ENCODE results near the gene TMEM141.

TMEM141 gene

DNA sequence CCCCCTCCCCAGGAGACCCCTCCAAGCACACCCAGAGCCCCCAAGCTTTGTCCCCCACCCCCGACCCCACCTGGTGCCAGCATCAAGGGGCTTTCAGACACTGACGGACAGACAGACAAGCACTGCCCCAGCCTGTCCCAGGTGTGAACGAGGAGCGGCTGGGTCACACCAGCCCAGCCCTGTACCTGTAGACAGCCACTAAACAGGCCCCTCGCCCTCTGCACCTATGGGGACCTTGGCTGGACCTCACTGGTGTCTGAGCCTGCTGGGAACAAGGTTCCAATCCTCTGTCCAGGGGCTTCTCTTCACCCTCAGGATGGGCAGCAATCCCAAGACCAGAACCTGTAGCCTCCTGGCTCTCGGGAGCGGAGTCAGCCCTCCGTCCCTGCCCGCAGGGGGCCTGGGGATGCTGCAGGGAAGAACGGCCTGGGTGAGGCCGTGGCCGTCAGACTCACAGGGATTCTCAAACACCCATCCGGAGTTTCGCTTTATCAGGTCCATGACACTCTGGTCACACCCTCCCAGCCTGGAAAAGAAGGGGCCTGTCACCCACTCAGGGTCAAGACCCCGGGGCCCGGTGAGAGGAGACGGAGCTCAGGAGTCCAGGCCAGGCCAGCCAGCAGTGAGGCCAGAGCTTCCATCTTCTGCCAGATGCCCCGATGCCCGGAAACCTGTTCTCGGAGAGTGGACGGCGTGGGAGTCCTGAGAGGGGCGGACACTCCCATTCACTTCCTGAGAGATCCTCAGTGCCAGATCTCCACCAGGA is 45.6 kb upstream of the TMEM141 start:
- TF ChIP-seq, protein P1, sequence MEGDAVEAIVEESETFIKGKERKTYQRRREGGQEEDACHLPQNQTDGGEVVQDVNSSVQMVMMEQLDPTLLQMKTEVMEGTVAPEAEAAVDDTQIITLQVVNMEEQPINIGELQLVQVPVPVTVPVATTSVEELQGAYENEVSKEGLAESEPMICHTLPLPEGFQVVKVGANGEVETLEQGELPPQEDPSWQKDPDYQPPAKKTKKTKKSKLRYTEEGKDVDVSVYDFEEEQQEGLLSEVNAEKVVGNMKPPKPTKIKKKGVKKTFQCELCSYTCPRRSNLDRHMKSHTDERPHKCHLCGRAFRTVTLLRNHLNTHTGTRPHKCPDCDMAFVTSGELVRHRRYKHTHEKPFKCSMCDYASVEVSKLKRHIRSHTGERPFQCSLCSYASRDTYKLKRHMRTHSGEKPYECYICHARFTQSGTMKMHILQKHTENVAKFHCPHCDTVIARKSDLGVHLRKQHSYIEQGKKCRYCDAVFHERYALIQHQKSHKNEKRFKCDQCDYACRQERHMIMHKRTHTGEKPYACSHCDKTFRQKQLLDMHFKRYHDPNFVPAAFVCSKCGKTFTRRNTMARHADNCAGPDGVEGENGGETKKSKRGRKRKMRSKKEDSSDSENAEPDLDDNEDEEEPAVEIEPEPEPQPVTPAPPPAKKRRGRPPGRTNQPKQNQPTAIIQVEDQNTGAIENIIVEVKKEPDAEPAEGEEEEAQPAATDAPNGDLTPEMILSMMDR (IDR thresholded peaks at IDR 0.05; ENCODE audit: control insufficient read depth, extremely low read depth, insufficient read depth): no peak
- no peak for DNase-seq (ENCODE audit: low read depth)
- H3K4me3 ChIP-seq (ENCODE audit: low read depth, low read length): no peak overlapping the region

DNA sequence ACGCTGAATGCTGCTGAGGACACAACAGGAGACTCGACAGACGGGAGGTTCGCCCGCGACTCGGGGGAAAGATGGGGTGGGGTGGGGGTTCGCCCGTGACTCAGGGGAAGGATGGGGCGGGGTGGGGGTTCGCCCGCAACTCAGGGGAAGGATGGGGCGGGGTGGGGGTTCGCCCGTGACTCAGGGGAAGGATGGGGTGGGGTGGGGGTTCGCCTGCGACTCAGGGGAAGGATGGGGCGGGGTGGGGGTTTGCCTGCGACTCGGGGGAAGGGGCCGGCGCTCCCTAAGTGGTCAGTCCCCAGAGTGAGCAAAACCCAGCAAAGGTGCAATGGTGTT is 45.0 kb upstream of the TMEM141 start:
- DNase-seq (ENCODE audit: low read depth): no peak
- TF ChIP-seq, protein P1 (IDR thresholded peaks at IDR 0.05; ENCODE audit: control insufficient read depth, extremely low read depth, insufficient read depth): no peak

DNA sequence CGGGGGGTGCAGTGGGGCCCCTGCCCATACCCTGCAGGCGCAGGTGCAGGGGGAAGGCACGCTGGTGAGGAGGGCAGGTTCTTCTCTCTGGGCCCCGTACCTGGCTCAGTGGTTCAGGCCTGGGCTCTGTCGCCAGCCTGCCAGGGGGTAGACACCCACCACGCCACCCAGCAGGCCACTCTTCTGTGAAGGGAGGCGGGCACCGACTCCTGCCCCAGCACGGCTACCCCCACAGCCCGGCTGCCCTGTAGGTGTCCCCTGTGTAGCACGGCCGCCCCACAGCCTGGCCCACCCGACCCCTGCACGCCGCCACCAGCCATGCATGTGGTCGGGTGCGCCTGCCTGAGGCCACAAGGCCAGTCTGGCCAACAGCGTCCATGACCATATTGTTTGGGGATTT is 44.5 kb upstream of the TMEM141 start:
- no peak overlapping the region for H3K4me3 ChIP-seq (ENCODE audit: low read depth, low read length)
- DNase-seq (ENCODE audit: low read depth): no peak
- TF ChIP-seq, protein P1 (IDR thresholded peaks at IDR 0.05; ENCODE audit: control insufficient read depth, extremely low read depth, insufficient read depth): no peak

More for the DNA sequence above, 45.0 kb upstream of the TMEM141 start:
- H3K4me3 ChIP-seq (ENCODE audit: low read depth, low read length): no peak overlapping the region

DNA sequence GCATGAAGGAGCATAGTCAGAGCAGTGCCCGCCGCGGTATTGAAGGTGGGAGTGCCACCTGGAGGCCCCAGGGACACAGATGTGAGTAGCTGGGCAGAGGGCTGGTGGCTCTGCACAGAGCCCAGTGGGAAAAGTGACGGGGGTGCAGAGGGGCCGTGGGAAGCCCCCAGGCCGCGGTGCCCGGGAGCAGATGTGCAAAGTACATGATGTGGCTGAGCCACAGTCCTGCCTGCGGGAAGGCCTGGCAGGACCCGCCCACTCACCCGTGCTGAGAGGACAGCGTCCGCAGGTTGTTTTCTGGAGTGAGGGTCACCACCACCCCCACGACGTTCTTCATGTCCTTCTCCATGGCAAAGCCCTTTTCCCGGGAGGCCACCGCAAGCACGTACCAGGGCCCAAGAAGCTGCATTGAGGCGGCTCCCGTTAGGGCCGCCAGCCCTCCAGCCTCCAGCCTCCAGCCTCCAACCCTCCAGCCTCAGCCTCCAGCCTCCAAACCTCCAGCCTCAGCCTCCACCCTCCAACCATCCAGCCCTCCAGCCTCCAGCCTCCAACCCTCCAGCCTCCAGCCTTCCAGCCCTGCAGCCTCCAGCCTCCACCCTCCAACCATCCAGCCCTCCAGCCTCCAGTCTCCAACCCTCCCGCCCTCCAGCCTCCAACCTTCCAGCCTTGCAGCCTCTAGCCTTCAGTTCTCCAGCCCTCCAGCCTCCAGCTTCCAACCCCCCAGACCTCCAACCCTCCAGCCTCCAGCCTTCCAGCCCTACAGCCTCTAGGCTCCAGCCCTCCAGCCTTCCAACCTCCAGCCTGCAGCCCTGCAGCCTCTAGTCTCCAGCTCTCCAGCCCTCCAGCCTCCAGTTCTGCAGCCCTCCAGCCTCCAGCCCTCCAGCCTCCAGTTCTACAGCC is 43.7 kb upstream of the TMEM141 start:
- TF ChIP-seq, protein P1 (IDR thresholded peaks at IDR 0.05; ENCODE audit: control insufficient read depth, extremely low read depth, insufficient read depth): no peak
- no peak for DNase-seq (ENCODE audit: low read depth)

DNA sequence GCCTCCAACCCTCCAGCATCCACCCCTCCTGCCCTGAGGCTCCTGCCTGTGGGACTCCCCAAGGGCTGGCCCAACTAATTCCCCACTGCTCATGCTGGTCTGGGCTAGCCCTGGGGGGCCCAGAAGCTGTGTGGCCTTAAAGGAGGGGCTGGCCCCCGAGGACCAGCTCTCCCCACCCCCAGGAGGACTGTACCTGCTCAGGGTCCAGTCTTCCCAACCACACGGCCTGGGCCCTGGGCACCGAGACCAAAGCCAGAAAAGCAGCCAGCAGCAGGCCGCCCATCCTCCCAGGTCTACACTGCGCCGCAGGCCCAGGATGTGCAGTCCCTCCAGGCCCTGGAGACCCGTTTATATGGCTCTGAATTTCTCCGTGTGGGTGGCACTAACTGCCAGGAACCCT is 42.9 kb upstream of the TMEM141 start, which contains the start of gene LCN6:
Gene LCN6 (minus strand): TSS at position 325 of the 400 bp plus-strand sequence. CDS start 42 bp downstream, at position 283.
- no peak within 1 kb of the TSS for H3K4me3 ChIP-seq (ENCODE audit: low read depth, low read length)
- TF ChIP-seq, protein P1 (IDR thresholded peaks at IDR 0.05; ENCODE audit: control insufficient read depth, extremely low read depth, insufficient read depth): no peak
- DNase-seq (ENCODE audit: low read depth): no peak

More for the DNA sequence above, 43.7 kb upstream of the TMEM141 start:
- no peak overlapping the region for H3K4me3 ChIP-seq (ENCODE audit: low read depth, low read length)

DNA sequence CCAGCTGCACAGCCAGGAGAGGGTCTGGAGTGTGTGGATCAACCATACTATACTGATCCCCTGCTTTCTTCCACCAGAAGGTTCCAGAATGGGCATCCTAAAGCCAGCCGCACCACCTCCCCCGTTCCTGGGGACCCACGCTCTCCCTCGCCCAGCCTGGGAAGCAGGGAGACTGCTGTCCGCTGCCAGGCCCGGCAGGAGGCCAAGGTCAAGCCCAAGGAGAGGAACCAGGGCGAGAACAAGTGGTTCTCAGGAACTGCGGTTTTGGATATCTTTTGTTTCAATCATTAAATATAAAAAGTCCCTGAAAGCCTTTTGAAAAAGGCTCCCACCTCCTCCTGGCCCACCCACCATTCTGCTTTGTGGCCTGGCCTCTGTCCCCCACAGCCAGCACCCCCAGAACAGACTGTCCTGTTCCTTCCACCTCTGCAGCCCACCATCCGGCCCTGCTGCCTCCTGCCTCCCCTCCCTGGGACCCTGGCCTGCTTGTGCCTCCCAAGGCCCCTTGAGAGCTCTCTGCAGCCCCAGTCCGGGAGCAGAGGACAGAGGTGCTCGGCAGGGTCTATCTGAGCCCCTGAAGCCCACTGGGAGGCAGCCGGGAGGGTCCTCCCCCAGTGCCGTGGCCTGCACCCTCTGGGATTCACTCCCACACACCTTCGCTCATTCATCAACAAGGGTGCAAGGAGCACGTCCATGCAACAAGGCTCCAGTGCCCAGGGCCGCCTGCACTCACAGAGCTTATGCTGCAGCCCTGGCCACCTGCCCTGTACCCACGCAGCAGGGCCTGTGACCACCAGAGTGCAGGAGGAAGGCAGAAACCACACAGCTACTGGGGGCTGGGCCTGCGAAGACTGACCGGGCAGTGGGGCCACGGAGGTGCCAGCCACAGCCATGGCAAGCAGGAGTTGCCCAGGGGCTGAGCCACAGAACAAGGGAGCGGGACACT is 42.2 kb upstream of the TMEM141 start:
- H3K4me3 ChIP-seq (ENCODE audit: low read depth, low read length): no peak overlapping the region
- TF ChIP-seq, protein P1 (IDR thresholded peaks at IDR 0.05; ENCODE audit: control insufficient read depth, extremely low read depth, insufficient read depth): no peak

More for the DNA sequence above, 42.2 kb upstream of the TMEM141 start:
- no peak for DNase-seq (ENCODE audit: low read depth)
